G401 (cell line): ENCODE measurements around the gene ARID4B. TPM values are rescaled to one million over a fixed set of nuclear protein-coding genes. Genes with fewer than 3 reads are reported as not detected.
A peak's percentile ranks its signal among the peaks of the same experiment; 100 is the strongest.
"Not testable (repeated sequence)": the region's sequence is repeated elsewhere in the genome, so short reads cannot be mapped to it uniquely, and the experiment has no call there.

Experiments
- DNase-seq: peaks from one replicate; pipeline ENCODE4 v3.0.0-alpha.2; 2015; ENCODE audit warnings: low spot score
- in situ Hi-C: cut with HindIII; loops from 2 replicates; pipeline ENCODE4 v1.10.0; 2016; ENCODE audit warnings: low sequenced_read_pairs, mixed read lengths
- total RNA-seq: library from RNA; depleted of rRNA; stranded (reverse); fragments of >200 nt; shearing (Covaris generic); gene quantifications from 2 replicates; pipeline ENCODE4 v1.2.3, GENCODE V29; 2014; rRNA removed

Gene ARID4B, protein sequence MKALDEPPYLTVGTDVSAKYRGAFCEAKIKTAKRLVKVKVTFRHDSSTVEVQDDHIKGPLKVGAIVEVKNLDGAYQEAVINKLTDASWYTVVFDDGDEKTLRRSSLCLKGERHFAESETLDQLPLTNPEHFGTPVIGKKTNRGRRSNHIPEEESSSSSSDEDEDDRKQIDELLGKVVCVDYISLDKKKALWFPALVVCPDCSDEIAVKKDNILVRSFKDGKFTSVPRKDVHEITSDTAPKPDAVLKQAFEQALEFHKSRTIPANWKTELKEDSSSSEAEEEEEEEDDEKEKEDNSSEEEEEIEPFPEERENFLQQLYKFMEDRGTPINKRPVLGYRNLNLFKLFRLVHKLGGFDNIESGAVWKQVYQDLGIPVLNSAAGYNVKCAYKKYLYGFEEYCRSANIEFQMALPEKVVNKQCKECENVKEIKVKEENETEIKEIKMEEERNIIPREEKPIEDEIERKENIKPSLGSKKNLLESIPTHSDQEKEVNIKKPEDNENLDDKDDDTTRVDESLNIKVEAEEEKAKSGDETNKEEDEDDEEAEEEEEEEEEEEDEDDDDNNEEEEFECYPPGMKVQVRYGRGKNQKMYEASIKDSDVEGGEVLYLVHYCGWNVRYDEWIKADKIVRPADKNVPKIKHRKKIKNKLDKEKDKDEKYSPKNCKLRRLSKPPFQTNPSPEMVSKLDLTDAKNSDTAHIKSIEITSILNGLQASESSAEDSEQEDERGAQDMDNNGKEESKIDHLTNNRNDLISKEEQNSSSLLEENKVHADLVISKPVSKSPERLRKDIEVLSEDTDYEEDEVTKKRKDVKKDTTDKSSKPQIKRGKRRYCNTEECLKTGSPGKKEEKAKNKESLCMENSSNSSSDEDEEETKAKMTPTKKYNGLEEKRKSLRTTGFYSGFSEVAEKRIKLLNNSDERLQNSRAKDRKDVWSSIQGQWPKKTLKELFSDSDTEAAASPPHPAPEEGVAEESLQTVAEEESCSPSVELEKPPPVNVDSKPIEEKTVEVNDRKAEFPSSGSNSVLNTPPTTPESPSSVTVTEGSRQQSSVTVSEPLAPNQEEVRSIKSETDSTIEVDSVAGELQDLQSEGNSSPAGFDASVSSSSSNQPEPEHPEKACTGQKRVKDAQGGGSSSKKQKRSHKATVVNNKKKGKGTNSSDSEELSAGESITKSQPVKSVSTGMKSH (N-terminal part only)
- 6.6 and 11.2 TPM in 2 replicates for total RNA-seq

DNA sequence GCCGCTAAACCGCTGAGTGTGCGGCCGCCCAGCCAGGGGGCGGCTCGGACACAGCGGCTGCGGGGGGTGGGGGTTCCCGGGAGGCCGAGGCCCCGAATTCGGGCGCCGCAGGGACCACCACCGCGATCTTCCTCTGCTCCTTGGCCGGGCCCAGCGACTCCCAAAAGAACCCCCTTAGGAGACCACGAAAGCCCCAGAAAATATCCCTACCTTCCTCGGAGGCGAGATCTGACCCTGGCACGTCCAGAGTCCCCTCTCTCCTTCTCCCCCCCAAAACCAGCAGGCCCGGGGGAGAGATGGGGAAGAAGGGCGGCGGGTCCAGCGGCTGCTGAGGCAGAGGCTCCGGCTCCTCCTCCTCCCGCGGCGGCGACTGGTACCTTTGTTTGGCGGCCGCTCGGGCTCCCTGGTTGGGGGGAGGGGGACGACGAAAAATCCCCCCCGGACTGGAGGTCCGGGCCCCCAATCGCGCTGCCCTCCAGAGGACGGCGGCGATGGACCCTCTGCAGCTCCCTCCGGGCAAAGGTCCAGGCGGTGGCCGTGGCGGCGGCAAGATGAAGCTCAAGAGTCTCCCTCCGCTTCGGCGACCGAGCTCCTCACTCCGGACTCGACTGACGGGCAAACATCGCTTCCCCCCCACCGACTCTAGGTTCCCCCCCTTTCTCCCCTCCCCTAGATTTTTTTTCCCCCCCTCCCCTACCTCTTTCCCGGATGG, at the start of gene ARID4B:
ARID4B (minus strand) TSS at position 621 of the 712 bp plus-strand sequence. CDS start 1,260 bp downstream, outside the sequence.
- no peak for DNase-seq
- in situ Hi-C loops: no loop called here

- no peak for DNase-seq
- in situ Hi-C loops: no loop called here
These were observed 48.1 kb upstream of the ARID4B start for GRCh38 chr1:235375919-235376605.

DNA sequence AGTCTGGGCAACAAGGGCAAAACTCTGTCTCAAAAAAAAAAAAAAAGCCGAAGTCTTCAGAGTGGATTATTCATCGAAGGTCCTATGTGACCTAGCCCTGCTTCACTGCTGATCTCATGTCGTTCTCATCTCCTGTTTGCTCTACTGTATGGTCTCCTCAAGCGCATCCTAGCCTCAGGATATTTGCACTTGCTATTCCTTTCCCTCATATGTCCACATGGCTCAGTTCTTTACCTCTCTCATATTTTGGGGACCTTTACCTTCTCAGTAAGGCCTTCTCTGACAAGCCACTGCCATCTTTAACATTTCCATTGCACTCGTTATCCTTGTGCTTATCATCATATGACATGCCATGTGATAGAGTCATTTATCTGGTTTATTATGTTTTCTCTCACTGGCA, 41.8 kb upstream of the ARID4B start:
- no peak for DNase-seq

DNA sequence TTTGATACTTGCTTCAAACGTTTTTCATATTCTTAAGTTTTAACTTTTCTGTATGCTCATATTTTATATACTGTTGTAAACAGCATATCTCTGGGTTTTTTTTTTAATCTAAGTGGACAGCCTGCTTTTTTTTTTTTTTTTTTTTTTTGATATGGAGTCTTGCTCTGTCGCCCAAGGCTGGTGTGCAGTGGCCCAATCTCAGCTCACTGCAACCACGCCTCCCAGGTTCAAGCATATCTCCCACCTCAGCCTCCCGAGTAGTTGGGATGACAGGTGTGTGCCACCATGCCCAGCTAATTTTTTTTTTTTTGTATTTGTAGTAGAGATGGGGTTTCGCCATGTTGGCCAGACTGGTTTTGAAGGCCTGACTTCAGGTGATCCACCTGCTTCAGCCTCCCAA, 40.4 kb upstream of the ARID4B start:
- no peak for DNase-seq
- in situ Hi-C loops: no loop called here

More for the DNA sequence above, 41.8 kb upstream of the ARID4B start:
- in situ Hi-C loops: no loop called here

GRCh38 chr1:235367000-235367908, 39.3 kb upstream of the ARID4B start, which contains the start of gene TBCE:
Gene TBCE, plus strand, starts transcription at chr1:235367427. Its CDS starts 12,623 bp downstream, at chr1:235380050.
- in situ Hi-C loops: no loop called here
- peak; percentile 99 for DNase-seq

DNA sequence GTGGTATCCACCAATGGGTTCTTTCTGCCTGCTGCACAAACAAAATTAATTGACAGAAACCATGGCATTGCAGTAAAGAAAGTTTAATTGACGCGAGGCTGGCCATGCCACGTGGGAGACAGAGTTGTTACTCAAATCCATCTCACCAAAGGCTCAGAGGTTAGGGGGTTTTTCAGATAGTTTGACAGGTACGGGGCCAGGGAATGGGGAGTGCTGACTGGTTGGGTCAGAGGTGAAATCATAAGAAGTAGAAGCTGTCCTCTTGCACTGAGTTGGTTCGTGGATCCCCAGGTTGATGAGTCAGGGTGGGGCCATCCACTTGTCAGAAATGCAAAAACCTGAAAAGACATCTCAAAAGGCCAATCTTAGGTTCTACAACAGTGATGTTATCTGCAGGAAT, 38.3 kb upstream of the ARID4B start:
- DNase-seq: no peak
- in situ Hi-C loops: no loop called here

DNA sequence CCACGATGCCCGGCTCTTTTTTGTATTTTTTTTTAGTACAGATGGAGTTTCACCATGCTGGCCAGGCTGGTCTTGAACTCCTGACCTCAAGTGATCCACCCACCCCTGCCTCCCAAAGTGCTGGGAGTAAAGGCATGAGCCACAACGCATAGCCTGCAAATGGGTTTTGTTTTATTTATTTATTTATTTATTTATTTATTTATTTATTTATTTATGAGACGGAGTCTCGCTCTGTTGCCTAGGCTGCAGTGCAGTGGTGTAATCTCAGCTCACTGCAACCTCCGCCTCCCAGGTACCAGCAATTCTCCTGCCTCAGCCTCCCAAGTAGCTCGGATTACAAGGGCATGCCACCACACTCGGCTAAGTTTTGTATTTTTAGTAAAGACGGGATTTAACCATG, 36.2 kb upstream of the ARID4B start:
- DNase-seq, in situ Hi-C loops: not testable (repeated sequence)

DNA sequence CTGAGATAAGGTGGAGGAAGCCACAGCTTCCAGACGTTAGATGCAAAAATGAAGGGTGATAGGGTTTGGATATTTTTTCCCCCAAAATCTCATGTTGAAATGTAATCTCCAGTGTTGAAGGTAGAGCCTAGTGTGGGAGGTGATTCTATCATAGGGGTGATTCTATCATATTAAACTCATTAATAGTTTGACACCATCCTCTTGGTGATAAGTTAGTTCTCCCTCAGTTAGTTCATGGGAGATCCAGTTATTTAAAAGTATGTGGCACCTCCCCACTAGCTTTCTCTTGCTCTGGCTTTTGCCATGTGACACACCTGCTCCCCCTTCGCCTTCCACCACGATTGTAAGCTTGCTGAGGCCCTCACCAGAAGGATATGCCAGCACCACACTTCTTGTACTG, 30.9 kb upstream of the ARID4B start:
- no peak for DNase-seq
- in situ Hi-C loops: no loop called here

DNA sequence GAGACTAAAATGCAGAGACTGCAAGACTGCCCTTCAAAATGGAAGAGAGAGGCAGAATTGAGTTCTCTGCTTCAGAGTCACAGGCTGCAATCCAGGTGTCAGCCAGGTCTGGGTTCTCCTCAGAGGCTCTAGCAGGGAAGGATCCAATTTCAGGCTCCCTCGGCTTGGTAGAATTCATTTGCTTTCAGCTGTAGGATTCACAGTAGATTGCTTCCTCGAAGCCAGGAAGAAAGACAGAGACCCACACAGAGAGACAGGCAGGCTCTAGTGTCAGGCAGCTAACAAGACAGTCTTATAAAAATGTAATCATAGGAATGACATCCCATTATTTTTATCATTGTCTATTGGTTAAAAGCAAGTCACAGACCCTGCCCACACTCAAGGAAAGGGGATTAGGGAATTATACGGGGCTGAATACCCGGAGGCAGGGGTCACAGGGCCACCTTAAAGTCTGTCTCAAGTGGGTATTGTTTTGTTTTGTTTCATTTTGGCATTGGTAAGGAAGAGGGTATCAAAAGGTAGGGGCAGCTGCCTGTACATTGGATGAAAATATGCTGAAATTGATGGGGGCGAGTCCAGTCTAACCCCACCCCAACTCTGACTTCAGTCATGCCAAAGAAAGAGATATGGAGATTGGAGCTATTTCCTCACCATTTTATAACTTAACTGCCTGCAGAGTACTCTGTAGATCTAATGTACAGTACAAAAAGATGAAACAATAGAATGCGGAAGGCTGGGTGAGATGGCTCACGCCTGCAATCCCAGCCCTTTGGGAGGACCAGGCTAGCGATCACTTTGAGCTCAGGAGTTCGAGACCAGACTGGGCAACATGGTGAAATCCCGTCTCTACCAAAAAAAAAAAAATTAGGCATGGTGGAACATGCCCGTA, 29.8 kb upstream of the ARID4B start:
- in situ Hi-C loops: no loop called here
- DNase-seq: no peak

DNA sequence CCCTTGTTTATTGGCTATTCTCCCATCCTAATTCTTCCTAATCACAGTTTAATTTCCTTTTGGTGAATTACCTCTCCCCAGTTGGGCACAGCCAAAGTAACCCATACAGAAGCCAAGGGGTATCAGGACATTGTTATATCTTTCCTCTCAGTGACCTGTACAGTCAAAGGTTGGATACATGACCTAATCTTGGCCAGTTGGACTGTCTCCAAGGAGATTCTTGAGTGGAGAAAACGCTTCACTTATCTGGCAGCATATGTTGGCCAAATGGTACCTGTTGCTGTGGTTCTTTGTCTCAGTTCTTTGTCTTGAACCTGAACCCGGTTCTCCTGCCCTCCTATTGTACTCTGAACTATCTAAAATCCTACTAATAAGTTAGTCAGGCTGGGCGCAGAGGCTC, 23.9 kb upstream of the ARID4B start:
- in situ Hi-C loops: no loop called here
- DNase-seq: no peak

- in situ Hi-C loops: no loop called here
- no peak for DNase-seq
These were observed 23.5 kb upstream of the ARID4B start for GRCh38 chr1:235351441-235351840.

DNA sequence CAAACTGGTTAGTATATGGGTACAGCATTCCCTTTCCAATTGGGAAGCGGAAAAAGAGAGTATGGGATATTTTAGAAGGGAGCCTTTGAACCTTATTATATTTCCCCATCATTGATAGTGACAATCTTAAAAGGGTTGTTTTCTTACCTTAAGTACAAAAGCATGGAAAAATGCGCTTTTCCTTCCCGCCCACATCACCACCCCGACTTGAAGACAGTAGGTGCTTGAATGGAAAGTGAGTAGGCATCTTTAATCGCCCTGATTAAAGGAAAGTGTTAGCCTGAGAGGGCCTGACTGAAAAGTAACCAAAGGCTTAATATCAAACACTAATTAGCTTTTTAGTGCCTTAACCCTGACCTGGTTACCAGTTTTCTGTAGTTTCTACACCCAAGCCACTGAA, 15.7 kb upstream of the ARID4B start:
- in situ Hi-C loops: no loop called here
- no peak for DNase-seq

DNA sequence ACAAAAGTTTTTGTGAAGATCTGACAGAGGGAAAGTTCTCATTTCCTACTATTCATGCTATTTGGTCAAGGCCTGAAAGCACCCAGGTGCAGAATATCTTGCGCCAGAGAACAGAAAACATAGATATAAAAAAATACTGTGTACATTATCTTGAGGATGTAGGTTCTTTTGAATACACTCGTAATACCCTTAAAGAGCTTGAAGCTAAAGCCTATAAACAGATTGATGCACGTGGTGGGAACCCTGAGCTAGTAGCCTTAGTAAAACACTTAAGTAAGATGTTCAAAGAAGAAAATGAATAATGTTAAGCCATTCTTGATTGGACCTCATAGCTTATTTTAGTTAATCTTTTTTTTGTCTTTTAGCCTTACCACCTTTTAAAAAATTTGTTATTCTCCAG, 14.5 kb upstream of the ARID4B start:
- in situ Hi-C loops: no loop called here
- DNase-seq: no peak

DNA sequence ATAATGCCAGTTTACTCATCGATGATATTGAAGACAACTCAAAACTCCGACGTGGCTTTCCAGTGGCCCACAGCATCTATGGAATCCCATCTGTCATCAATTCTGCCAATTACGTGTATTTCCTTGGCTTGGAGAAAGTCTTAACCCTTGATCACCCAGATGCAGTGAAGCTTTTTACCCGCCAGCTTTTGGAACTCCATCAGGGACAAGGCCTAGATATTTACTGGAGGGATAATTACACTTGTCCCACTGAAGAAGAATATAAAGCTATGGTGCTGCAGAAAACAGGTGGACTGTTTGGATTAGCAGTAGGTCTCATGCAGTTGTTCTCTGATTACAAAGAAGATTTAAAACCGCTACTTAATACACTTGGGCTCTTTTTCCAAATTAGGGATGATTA, 14.1 kb upstream of the ARID4B start:
- in situ Hi-C loops: no loop called here
- DNase-seq: no peak

GRCh38 chr1:235341334-235341733, 13.4 kb upstream of the ARID4B start:
- in situ Hi-C loops: no loop called here
- no peak for DNase-seq

- in situ Hi-C loops: no loop called here
- DNase-seq: no peak
These were observed 11.8 kb upstream of the ARID4B start for GRCh38 chr1:235339746-235340145.
